Skin of body (tissue), 2 donors: ENCODE data around the gene NEUROG1. TPM values are rescaled to one million over a fixed set of nuclear protein-coding genes. Genes with fewer than 3 reads are reported as not detected.

Source experiments
- DNase-seq: peaks from one replicate; lab custom pipeline; 2025; lab: John Stamatoyannopoulos, UW
- total RNA-seq: library from RNA; depleted of rRNA; stranded (reverse); fragments of >200 nt; gene quantifications from one replicate; pipeline ENCODE4 v1.2.3, GENCODE V29; 2014

The NEUROG1 gene
- not detected for total RNA-seq

- no peak for DNase-seq
These were observed at the start of gene NEUROG1 for GRCh38 chr5:135535820-135536801. TSS of gene NEUROG1 (minus strand) at chr5:135535964. CDS start at chr5:135535690, 274 bp downstream.

DNA sequence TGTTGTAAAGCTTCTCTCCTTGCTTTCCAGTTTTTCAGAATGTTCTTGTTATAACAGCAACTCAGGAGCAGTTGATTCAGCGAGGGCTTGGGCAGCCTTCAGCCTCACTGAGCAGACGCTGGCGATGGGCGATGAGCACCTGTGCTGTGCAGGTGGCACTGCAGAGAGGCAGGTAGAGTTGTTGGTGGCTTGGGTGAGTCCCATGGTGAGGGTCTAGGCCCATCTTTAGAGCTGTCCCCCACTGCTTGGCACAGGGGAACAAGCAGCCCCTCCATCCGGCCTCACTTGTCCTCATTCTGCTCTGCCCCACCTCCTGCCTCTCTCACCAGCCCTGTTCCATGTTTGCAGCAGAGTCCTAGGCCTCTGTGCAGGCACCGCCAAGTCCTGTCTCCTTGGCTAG, 49.2 kb upstream of the NEUROG1 start:
- DNase-seq: no peak

GRCh38 chr5:135584276-135584675, 48.5 kb upstream of the NEUROG1 start:
- no peak for DNase-seq

DNA sequence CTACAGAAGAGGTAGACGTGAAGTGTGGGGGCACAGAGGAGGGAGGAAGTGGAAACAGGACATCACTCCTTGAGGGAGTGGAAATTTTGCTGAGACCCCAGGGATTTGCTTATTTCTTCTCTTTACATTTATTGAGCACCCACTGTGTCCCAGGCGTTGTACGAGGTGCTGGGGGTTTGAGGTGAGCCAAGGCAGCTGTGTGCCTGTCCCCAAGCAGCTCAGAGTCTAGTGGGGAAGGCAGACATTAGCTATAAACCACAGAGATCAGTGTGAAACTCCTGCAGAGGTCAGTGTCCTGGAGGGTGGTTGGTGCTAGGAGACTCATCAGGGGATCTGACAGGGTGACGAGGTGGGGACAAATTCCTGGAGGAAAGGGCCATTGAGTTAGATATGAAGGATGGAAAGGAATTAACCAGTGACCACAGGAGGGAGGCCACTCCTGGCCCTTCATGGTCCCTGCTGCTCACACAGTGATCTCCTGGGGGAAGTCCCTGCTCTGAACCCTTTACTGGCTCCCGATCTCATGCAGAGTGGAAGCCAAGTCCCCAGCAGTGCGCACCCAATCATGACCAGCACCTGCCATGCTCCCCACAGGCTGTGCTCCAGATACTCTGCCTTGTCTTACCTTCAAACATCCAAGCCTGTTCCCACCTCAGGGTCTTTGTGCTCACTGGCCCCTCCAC, 46.5 kb upstream of the NEUROG1 start:
- no peak for DNase-seq

DNA sequence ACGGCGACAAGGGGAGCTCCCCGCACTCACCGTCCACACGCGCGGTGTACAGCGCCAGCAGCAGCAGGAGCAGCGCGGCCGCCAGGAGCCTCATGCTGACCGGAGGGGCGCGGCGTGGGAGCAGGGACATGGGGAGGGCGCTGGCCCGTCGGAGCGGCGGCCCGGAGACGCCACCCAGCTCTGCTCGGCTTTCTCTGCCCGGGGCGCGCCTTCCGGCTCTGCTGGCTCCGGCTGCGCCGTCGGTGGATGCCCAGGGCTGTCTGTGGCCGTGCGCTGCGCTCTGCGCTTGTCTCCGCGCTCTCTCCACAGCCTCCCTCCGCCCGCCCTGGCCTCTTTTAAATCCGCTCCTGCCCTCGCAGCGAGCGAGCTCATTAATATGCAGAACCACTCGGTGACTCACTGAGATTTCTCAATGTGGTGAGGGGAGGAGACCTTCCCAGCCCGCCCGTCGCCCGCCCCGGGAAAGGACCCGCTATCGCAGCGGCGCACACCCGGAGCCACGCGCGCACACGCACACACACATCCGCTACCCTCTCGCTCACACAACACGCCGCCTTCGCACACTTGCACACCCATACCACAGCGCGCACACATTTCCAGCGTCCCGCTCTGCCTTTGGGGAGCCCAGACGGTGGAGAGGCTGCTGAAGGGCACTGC, 43.0 kb upstream of the NEUROG1 start, which contains the start of gene CXCL14:
Gene CXCL14, minus strand, starts transcription at position 307 of the 657 bp plus-strand sequence. Its CDS starts 213 bp downstream, at position 94.
- DNase-seq: peak; percentile 79

DNA sequence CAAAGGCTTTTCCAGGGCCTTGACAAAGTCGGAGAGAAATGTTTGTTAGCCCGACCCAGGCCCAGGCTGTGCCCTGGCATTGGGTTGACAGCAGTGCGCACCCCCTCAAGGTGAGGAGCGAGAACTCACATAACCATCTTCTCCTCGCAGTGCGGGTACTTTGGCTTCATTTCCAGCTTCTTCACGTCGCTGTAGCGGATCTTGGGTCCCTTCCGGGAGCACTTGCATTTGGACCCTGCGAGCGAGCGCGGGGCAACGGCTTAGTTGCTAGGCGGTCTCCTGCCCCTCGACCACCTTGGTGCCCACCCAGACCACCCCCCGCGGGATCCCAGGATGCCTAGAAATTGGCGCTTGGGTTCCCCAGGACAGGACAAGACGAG, 42.5 kb upstream of the NEUROG1 start:
- no peak for DNase-seq

DNA sequence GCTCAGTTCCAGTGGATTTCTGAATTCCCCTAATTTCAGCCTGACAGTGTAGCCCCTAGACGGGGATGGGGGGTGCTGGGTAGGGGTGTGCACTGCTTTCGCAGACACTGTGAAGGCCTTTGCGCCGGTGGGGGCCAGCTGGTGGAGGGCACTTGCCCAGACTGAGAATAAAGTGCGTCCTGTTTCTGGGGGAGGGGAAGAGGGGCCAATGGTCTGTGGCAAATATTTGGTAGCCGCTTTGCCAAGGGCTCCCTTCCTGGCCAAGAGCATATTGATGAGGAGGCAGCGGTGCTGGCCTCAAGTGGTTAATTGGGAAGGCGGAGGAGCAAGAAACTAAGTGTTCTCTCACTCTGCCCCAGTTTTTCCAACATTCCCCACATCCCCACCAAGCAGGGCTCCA, 41.7 kb upstream of the NEUROG1 start:
- DNase-seq: no peak

DNA sequence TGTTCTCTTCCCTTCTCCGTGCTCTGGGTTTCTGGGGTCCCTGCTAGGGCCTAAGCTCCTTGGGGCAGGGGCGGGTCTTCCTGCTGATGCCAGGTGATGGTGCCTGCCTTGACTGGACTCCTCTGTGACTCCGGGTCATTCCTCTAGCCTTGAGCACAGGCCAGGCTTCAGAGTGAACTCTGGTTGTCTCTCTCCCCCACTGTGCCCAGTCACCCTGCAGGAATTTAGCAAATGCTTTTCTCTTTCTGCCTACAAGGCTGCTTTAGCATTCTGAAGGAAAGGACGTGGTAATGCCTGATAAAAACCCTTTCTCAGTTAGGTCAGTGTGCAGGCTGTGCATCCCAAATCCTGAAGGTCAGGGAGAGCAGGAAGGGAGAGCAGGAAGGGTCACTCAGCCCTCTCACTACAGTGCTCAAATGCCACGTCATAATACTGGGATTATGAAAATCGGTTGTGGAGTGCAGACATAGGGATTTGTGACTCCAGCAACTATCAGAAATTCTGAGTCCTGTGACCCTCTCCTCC, 40.4 kb upstream of the NEUROG1 start:
- no peak for DNase-seq

- DNase-seq: no peak
These were observed 38.7 kb upstream of the NEUROG1 start for GRCh38 chr5:135574493-135574892.

DNA sequence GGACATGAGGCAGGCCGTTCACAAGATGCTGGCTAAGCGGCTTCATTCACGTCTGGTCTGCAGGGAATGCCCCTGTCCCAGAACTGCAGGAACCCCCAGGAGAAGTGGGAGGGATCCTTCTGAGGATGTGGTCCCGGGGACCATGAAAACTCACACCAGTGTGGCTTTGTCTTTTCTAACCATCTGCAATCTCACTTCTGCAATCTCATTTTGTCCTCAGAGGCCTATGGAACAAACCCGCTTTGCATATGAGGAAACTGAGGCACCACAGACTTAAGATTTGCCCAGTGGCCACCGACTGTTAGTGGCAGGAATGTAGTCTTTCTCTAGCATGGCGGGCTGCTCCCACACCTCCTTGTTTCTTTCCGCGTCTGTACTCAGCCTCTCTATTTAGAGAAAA, 36.1 kb upstream of the NEUROG1 start:
- no peak for DNase-seq

DNA sequence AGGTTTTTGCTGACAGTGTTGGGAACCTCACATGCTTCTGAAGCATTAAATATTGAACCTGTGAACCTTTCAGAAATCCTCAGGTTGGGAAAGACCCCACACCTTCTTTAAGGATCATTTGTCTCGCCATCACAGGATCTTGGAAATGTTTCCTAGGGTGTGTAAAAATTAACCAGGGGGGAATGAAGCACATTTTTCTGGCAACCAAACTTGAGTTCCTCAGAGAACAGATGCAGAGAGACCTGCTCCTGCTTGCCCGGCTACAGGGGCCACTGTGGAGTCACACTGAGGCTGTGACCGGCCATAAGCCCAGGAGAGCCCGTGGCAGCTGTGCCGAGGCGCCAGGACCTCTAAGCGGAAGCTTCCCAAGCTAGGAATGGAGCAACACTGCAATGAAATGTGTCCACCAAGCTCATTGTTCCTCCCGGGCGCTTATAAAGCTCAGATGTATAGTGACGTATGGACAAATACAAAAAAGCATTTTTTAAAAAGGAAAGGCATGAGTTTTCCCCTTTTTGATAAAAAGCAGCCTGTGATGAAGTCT, 35.4 kb upstream of the NEUROG1 start:
- no peak for DNase-seq

GRCh38 chr5:135570453-135570764, 34.6 kb upstream of the NEUROG1 start:
- DNase-seq: no peak

GRCh38 chr5:135569755-135570452, 34.1 kb upstream of the NEUROG1 start:
- no peak for DNase-seq

DNA sequence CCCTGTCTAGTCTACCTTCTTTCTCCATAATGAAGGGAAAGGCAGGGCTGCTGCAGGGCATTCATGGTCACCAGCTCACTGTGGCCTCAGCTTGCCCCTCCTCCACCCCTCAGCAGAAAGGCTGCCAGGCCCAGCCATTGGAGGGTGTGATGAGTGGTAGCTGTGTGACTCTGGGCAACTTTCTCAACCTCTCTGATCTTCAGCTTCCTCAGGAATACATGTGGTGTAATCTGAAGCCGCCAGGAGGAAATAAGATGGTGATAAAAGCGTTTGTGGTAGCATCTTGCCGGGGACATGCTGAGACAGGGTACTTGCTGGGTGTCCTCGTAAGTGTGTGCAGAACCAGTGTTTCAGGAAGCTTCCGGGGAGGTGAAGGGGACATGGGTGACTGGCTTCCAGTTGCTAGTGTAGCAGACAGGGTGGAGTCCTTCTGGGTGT, 33.2 kb upstream of the NEUROG1 start:
- peak; percentile 30 for DNase-seq

DNA sequence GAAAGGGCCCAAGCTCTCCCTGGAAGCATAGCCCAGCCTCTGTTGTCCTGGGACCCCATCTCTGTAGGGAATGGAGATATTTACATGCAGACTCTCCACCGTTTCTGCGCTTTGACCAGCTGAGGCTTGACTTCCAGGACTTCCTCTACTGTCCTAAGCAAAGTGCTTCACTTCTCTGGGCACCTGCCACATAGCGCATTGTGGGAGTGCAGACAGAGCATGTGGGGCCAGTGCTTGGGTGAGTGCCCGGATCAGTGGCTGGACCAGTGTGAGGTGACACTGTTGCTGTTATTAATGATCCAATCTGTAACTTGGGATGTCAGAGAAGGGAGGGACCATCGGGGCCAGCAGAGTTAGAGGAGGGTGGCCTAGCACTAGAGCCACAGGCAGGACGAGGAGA, 32.5 kb upstream of the NEUROG1 start:
- DNase-seq: no peak

DNA sequence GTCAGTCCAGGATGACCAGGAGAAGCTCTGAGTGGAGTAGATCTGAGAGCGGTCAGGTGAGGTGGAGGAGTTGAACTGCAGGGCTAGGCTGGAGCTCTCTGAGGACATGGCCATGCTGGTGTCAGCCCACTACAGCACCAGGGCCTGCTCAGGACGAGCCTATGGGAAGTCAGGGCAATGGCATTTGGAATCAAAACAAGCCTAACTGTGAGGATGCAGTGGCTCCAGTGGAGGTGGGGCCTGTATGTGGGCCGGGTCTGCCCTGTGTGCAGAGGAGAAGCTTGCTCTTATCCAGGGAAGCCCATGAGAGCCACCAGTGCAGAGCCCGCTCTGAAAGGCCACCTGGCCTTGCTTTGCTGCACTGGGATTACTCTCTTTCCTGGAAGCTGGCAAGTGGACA, 31.9 kb upstream of the NEUROG1 start:
- DNase-seq: no peak

DNA sequence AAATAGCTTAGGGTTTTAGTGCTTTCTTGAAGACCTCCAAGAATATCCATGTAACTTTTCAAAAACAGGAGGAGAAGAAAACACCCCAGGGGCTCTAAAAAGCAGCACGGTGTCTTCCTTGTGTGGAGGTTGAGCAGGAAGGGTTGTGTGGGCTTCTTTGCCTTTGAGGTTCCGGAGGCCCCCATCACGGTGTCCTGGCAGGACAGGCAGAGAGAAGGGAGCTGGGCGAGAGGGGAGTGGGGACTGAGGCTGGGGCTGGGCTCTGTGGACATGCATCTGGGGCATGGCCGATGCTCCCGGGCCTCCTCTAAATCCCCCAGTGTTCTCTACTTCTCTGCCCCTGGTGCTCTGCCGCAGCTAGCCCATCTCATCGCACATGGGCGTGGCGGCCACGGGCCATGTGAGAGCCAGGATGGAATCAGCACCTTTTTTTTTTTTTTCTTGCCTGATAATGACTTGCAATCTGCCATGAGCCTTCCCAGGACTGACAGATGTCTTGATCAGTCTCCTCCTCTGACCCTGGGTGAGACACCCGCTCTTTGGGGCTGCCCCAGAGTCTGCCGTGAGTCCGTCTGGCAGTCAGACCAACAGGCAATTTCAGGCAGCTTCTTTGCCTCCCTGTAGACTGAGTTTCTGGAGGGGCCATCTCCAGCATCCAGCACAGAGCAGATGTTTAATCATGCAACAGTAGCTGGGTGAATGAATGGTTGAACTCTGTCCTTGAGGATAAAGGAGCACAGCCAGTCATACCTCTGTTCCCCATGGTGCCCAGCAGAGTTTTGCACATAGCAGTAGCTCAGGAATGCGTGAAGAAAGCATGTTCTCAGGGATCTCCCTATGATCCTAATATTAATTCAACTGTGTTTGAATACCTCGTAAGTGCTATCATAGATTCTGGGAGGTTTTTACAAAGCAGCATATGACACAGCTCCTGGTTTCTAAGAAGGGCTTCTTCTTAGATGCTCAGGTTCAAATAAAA, 30.9 kb upstream of the NEUROG1 start:
- DNase-seq: no peak

GRCh38 chr5:135565725-135566421, 30.1 kb upstream of the NEUROG1 start:
- DNase-seq: peak; percentile 62

- peak; percentile 66 for DNase-seq
These were observed 29.5 kb upstream of the NEUROG1 start for GRCh38 chr5:135565266-135565665.
